ENCODE measurements around the gene MRNIP. TPM values are rescaled to one million over a fixed set of nuclear protein-coding genes. Genes with fewer than 3 reads are reported as not detected.

MRNIP gene
- total RNA-seq, 1 experiment from 2014 or later, result 34.7 TPM

Other genes starting within 250 kb of the MRNIP start
- 423 and 527 TPM in 2 replicates for gene HNRNPH1, start 235.1 kb downstream of the MRNIP start, total RNA-seq (2014; rRNA removed; shearing (Covaris generic))
- 0.44 TPM in 1 of 2 replicates, not detected in the other for gene CBY3, start 177.8 kb downstream of the MRNIP start, total RNA-seq (2014; rRNA removed; shearing (Covaris generic))
- 263 and 304 TPM in 2 replicates for gene CANX, start 159.8 kb downstream of the MRNIP start, total RNA-seq (2014; rRNA removed; shearing (Covaris generic))
- gene MAML1, start 126.0 kb downstream of the MRNIP start, total RNA-seq (2014; rRNA removed; shearing (Covaris generic)), result 21.5 and 22.3 TPM in 2 replicates
- gene LTC4S, start 64.8 kb downstream of the MRNIP start, total RNA-seq (2014; rRNA removed; shearing (Covaris generic)), result 0.67 and 5.1 TPM in 2 replicates
- gene MGAT4B, start 52.0 kb downstream of the MRNIP start, total RNA-seq (2014; rRNA removed; shearing (Covaris generic)), result 131 and 148 TPM in 2 replicates
- 161 and 184 TPM in 2 replicates for gene SQSTM1, start 37.9 kb downstream of the MRNIP start, total RNA-seq (2014; rRNA removed; shearing (Covaris generic))
- gene TBC1D9B, start 49.1 kb upstream of the MRNIP start, total RNA-seq (2014; rRNA removed; shearing (Covaris generic)), result 48.1 and 61.2 TPM in 2 replicates
- 123 and 154 TPM in 2 replicates for gene RNF130, start 212.9 kb upstream of the MRNIP start, total RNA-seq (2014; rRNA removed; shearing (Covaris generic))

Data from H7 (cell line).